Stimulated activated CD8-positive, alpha-beta memory T cell treated with anti-CD3 and anti-CD28 coated beads, Interleukin-15, amount 100 ng/mL, for 4 hours (primary cell): ENCODE results near the gene SRGAP2C.
"Not testable (repeated sequence)": the region's sequence is repeated elsewhere in the genome, so short reads cannot be mapped to it uniquely, and the experiment has no call there.

ENCODE experiments used
- DNase-seq, 2 donors: peaks; one replicate each; pipeline ENCODE4 v3.0.0-alpha.2; 2020; ENCODE audit warnings: low read depth in 2 of 2

Gene SRGAP2C

DNA sequence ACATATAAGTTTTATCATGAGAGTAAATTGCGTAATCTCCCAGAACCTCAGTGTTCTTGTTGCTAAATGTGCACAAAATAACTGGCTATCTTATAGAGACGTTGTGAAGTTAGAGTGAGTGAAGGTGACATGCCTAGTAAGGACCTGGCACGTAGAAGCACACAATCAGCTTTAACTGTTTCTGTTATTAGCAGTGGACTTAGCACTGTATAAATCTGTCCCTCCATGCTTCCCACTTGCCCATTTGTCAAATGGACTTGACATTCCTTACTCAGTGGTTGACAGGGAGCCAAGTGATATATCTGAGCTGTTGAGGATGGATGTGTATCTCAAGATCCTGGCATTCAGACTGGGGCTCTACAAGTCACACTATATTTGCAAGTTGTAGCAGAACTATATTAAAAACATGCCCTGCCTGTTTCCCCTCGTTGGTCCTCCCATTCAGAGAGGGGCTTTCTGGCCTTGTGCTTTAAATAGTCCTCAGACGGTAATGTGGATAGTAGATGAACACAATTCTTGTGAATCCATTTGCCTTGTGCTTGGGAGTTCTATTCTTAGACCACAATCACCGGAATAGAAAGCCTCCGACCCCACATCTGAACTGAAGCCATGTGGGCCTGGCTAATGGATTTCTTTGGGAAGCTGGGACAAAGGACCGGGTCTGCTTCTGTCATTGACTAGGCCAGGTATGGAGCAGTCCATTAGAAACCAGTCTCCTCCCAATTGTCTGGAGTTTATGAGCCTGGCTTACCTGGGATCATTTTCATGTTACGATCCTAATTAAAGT is 43.0 kb downstream of the SRGAP2C start:
- not testable (repeated sequence) for DNase-seq

DNA sequence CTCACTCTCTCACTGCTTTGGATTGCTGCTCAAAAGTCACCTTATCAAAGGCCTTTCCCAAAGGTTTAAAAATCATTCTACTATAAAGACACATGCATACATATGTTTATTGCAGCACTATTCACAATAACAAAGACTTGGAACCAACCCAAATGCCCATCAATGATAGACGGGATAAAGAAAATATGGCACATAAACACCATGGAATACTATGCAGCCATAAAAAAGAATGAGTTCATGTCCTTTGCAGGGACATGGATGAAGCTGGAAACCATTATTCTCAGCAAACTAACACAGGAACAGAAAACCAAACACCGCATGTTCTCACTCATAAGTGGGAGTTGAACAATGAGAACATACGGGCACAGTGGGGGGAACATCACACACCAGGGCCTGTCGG is 45.9 kb downstream of the SRGAP2C start:
- not testable (repeated sequence) for DNase-seq

DNA sequence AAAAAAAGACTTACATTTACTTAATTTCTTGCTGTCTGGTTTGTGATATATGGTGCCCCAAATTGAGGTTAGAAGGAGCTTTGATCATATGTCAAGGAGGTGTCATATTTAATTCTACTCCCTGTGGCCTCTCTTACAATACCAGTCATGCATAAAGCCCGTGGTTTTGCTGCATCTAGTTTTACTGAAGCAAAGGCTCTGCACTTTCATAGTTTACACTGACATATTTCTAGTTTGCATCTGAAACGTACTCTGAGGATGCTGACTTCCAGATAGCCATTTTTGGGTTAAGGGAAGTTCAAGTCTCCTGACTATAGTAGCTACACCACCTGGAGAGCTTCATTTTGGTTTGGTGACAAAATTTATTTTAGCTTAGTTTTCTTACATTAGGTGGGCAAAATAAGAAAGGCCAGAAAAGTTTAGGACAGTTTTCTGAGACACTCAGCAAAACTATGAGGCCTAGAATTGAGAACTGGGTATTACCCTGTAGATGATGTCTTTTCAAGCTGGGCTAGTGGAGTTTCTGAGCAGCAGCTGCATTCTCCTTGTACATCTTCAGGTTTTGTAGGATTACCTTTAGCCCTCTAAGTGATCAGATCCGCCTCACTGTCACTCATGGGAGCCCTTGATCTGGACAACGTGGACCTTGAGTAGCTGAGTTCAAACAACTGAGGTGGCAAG is 47.8 kb downstream of the SRGAP2C start:
- not testable (repeated sequence) for DNase-seq

DNA sequence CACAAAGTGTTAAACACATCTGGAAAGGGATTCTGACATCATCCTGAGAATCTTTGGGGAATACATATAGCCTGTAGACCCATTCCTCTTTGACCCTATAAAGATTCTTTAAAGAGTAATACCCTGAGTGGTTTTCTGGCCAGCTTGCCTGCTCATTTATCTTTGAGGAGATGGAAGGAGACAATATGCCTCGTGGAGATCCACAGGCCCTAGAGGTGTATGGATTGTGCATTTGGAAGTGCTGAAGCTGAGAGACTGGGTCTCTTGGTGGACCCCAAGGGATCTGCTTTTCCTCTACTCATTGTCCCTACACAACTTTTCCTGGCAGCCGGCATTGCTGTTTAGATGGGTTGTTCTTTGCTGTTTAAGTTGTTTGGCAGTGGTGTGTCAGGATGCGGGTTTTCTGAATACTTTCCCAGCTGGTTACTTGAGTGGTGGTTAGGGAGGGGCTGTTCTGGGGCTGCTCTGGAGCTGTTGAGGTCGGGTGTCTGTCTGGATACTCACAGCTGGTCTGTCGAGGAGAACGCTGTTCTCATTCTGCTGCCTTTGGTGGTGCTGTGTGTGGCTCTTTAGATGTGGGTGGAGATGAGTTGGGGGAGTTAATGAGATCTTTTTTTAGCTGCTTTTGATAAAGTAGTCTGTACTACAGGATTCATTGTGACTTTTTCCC is 49.5 kb downstream of the SRGAP2C start:
- DNase-seq: not testable (repeated sequence)

DNA sequence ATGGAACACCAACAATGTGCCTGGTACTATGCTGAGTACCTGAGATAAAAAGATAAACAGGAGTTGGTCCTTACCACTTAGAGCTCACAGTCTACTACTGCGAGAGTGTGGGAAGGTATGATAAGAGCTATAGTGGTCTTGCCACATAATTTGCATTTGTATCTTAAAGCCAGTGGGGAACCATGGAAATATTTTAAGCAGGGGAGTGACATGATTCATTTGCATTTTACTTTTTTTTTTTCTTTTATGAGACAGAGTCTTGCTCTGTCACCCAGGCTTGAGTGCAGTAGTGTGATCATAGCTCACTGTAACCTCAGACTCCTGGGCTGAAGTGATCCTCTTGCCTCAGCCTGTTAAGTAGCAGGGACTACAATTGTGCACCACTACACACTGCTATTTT is 53.6 kb downstream of the SRGAP2C start:
- DNase-seq: not testable (repeated sequence)

DNA sequence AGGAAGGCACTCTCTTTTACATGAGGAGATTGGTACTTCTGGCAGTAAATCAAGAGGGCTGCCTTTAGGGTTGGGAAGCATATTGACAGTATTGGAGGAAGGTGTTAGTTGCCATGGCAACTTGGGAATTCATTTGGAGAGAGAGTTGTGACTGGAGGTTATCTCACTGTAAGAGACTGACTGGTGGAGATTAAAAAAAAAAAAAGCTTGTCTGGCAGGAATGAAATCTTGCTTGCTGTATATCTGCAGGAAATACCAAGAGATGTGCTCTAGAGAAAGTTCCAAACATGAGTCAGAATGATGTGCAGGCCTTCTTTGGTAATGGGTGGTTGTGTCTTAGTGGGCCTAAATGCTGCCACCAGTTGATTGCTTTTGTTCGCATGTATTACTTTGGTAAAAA is 59.1 kb downstream of the SRGAP2C start:
- not testable (repeated sequence) for DNase-seq

DNA sequence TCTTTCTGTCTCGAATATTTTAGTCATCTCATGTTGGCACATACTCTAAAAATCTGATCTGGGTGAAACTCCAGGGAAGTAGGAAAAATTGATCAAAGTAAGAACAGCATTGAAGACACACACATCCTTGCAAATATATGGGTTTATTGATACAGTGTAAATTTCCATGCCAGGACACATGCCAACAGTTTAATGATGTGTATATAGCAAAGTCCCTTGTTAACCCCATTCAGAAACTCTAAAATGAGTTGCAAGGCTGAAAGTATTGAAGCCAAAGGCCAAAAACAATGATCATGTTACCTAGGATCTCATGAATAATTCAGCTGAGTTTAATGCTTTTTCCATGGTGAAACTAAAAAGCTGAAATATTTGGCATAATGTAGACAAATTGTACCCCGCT is 61.6 kb downstream of the SRGAP2C start:
- DNase-seq: not testable (repeated sequence)

DNA sequence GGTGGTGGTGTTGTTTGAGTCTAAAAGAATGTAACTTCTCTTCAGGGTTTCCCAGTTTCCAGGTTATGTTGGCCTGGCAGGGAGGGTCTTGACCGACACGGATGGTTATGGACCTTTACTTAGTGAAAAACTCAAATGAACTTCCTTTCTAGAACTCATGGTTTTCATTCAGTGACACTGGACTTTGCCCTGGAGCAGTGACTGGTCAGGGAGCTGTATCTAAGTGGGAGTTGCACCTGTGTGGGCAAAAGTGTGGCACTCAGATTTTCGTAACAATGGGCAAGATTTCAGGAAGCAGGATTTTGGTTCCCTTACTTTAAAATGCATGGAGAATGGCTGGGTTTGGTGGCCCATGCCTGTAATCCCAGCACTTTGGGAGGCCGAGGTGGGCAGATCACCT is 67.9 kb downstream of the SRGAP2C start:
- not testable (repeated sequence) for DNase-seq

DNA sequence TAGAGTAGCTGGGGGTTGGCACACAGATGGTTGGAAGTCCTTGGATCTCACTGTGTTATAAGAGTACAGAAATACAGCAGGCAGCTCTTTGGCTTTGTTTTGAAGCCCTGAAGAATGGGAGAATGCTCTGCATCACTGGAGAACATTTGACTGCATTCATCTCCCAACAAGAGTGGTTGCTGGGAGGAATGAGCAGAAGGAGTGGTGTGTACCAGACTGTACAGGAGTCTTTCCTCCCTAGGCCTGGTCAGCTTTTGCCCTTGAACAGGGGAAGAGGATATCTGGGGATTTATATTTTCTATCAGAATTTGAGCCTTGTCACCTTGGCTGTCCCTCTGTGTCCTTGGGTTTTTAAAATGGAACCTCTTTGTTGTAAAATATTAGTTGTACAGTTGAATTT is 69.8 kb downstream of the SRGAP2C start:
- DNase-seq: not testable (repeated sequence)

DNA sequence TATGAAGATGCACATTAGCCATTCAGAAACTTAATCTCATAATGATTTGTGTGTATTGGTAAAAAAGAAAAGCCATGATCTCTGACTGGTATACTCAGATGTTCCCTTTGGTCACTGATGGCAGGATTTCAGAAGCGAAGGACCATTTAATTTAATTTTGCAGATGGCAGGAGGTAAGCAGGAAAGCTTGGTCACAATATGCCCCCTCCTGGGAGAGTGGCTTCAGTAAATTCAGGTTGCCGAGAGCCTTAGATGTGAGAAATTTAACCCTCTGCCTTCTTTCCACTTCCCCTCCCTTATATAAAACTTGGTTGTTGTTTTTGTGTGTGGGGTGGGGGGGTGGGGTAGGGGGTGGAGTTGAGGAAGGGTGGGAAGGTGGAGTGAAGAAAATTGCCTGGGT is 72.9 kb downstream of the SRGAP2C start:
- not testable (repeated sequence) for DNase-seq

DNA sequence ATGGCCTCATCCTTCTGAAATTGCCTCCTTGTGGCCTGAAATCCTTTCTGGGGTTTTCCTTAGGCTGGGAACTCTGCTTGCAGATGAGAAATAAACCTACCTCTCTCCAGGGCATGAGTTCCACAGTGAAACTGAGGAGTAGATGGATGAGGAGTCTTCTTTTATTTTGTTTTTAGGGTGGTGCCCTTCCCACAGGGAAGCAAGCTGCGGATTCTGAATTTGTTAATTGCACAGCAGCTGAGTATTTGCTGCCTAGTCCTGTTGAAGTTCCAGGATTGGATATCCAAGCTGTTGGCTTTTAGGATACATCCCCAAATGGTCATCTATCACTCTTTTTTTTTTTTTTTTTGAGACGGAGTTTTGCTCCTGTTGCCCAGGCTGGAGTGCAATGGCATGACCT is 73.4 kb downstream of the SRGAP2C start:
- not testable (repeated sequence) for DNase-seq

DNA sequence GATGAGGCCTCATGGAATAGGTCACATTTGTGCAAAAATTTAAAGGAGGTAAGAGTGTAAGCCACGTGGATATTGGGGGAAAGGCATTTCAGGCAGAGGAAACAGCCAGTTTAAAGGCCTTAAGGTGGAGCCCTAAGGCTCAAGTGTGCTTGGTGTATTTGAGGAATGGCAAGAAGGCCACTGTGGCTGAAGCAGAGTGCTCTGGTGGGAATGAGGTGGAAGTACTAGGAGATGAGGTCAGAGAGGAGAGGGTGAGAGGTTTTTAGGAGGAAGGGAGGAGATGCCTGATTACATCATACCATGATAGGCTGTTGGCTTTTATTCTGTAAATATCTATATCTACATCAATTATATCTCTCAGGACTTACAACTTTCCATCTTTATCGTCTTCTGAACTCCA is 75.4 kb downstream of the SRGAP2C start:
- not testable (repeated sequence) for DNase-seq

DNA sequence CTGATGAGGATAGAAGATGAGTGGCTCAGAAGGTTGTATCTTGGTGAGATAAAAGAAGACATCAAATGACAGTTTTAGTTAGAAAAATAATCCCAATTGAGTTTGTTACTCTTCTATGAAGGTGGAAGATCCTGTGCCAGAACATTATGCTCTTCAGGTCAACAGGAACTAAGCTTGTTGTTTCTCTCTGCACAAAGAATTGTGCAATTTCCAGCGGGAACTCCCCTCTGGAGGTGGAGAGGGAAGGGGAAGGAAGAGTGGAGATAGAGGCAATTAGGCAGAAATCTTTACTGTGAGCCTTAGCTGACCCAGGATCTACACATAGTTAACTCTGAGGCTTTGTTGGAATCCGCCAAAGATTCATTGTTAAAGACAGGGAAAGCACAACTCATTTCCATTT is 77.4 kb downstream of the SRGAP2C start:
- not testable (repeated sequence) for DNase-seq

DNA sequence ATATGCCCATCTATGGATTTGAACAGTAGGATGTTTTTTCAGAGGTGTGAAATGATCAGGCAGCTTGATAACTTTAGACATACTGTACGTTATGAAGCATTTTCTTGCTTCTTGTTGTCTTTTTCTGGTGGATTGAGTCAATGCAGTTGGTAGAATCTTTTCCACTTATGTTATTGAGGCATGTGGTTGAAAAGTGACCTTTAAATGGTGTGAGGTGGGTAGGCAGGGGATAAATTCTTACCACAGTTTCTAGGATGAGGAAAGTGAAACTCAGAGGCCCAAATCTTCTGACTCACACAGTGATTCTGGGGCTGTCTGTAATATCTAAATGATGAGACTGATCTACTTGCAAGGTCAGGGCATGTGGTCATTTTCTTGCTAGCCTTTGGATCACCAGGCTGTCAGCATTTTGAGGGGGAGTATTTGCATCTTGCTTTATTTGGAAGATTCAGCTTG is 79.0 kb downstream of the SRGAP2C start:
- DNase-seq: not testable (repeated sequence)

DNA sequence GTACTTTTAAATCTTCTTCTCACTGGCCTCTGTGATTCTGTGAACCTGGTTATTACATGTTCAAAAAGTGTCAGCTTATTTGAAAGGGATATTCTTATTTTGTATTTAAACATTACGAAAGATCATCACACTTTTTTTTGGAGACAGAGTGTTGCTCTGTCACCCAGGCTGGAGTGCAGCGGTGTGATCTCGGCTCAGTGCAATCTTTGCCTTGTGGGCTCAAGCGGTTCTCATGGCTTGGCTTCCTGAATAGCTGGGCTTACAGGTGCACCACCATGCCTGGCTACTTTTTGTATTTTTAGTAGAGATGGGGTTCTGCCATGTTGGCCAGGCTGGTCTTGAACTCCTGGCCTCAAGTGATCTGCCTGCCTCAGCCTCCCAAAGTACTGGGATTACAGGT is 82.3 kb downstream of the SRGAP2C start:
- DNase-seq: not testable (repeated sequence)

DNA sequence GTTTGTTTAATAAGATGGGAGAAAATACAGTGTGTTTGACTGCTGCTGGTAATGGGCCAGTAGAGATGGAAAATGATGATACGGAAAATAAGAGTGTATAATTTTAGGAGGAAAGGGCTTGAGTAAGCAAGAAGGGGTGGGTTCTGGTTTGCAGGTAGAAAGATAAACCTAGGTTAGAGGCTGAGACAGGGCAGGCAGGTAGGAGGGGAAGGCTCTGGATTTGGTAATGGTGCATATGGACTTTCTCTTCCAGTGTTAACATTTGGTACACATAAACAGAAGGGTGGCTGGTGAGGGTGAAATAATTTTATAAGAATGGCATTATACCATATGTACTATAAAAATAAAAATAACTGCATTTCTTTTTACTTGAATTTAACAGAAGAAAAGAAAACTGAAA is 84.5 kb downstream of the SRGAP2C start:
- not testable (repeated sequence) for DNase-seq

DNA sequence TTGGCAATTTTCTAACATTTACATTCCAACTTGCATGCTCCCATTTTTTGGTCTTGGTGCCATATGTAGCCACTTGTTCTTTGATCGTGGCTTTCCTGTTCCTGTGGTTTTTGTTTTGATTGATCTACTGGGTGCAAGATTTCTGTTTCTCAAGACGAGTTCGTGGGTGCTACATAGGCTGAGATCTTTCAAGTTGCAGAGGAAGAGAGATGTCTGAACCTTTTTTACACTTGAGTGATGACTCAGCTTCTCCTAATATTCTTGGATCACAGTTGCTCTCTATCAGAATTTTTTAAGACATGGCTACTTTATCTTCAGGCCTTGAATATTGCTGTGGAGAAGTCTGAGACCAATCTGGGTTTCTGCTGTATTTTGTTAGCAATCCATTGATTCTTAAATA is 85.2 kb downstream of the SRGAP2C start:
- DNase-seq: not testable (repeated sequence)

DNA sequence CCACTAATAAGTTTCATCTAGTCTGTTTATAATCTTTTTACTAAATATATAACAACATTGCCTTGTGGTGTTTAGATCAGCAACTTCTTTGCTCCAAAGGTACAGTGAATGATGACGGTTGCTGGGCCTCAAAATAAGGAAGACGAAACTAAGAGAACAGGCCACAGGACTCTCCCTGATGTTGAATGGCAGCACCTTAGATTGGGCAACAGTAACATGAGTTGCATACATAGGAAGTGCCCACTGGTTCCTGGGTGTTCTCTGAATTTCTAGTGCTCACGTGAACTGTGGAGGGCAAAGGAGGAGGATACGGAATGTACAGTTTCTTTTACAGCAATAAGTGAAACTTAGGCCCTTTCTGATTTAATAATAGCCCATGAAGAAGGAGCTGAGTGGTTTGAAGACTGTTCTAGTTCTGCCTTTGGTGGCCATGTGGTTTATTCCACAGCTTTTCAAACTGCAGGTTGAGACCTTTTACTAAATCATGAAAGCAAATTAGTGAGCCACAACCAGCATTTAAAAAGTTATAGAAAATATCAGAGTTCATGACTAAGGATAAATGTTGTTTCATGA is 86.5 kb downstream of the SRGAP2C start:
- not testable (repeated sequence) for DNase-seq

DNA sequence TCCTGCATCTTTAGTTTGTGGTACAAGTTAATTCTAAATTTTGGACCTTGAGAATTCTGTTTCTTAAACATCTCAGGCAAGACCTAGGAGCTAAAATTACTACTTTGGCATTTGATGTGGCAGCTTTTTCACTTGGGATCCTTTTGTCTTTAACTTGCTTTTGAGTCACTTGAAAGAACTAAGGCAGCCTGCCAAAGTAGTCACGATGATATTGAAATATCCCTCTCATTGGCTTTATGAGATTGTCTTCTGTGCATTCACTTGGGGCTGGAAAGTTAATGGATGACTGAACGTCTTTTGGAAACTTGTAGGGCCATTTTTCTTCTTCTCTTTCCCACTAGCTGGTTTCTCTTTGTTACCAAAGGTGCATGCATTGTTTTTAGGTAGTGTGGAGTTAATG is 90.7 kb downstream of the SRGAP2C start:
- DNase-seq: not testable (repeated sequence)

DNA sequence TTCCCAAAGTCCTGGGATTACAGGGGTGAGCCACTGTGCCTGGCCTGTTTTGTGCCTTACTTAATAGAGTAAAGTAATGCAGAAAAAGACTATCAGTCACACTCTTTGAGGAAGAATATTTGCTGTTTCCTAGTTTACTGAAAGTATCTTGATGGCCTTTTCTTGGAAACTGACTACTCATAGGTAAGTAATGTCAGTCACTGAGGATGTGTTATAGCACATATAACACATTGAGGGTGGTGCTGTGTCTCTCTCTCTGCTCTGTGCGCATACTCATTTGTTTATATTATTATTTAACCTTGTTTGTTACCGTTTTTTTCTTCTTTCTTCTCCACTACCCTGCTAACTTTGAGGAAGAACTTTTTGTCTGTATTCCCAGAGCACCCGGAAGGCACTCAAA is 93.4 kb downstream of the SRGAP2C start:
- not testable (repeated sequence) for DNase-seq

DNA sequence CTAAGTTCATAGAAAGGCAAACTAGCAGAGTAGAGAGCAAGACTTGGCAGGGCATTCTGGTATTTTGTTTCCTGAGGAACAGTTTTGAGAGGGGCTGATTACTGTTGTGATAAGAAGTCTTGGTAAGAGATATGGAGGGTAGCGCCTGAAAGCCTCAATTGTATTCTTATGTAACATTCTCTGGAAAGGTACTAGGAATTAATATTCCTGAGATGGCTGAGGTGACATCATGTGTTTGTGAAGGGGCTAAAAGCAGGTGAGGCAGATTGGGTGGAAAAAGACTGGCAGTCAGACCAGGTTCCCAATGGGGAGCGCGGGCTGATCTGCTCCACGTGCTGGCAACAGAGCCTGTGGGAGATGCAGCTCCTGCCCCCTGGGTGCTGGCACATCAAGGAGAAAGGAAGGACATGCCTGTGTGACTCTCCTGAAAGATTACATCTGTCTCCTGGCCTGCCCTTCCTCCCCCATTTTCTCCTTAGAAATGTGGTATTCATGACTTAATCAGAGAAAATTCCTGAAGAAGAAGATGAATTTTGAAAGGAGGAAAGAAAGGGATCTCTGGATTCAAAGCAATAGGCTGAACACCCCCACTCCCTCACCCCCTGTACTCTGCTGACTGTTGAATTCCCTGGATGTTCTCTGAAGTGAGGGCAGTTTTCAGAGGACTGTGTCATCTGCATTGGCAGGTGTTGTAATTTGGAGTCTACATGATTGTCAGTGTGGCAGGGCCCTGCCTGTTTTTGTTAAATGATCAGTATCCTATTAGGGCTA is 94.2 kb downstream of the SRGAP2C start:
- DNase-seq: not testable (repeated sequence)
